IMR-90 (cell line): ENCODE data around the gene HDAC8. TPM values are rescaled to one million over a fixed set of nuclear protein-coding genes. Genes with fewer than 3 reads are reported as not detected.

Source experiments
- ATAC-seq: fragments of 200-7000 bp; cut with Tn5 transposase; 2 replicates; pipeline ENCODE4 v1.9.1; 2020; ENCODE audit warnings: low read depth, mild to moderate bottlenecking, moderate library complexity
- BruUV-seq: library from RNA; stranded (reverse); fragments of 400-500 nt; replicated peaks from 2 replicates; lab custom pipeline; 2021; lab: Mats Ljungman, UMichigan
- CTCF ChIA-PET: fragments of 300-600 bp; formaldehyde crosslinking; extraction: SDS; loops from one replicate; lab custom pipeline; 2021; ENCODE audit warnings: antibody characterized with exemption; lab: Yijun Ruan, JAX
- POLR2A ChIA-PET: fragments of 300-600 bp; sonication (Branson Sonifier 250); formaldehyde crosslinking; loops from one replicate; lab custom pipeline; 2022; ENCODE audit warnings: antibody characterized with exemption; ENCODE audit not compliant: unreplicated experiment; lab: Charles Lee
- DNase-seq: peaks from one replicate; pipeline ENCODE4 v3.0.0; 2013
- H2AFZ ChIP-seq: replicated peaks from 2 replicates; pipeline ENCODE3; 2013; ENCODE audit warnings: low read length, mild to moderate bottlenecking; ENCODE audit not compliant: poor library complexity
- H2AK5ac ChIP-seq: 2 replicates; pipeline ENCODE4 v1.6.1; 2013; ENCODE audit warnings: low read depth, low read length, inconsistent platforms
- H2AK9ac ChIP-seq: replicated peaks from 2 replicates; pipeline ENCODE3; 2013; ENCODE audit warnings: mild to moderate bottlenecking, low read depth, low read length, moderate library complexity; ENCODE audit not compliant: poor library complexity
- H2BK120ac ChIP-seq: 2 replicates; pipeline ENCODE4 v1.6.1; 2013; ENCODE audit warnings: low read depth, low read length, inconsistent platforms
- H2BK15ac ChIP-seq: 3 replicates; pipeline ENCODE4 v1.6.1; 2013; ENCODE audit warnings: low read depth, low read length, inconsistent platforms
- H2BK20ac ChIP-seq: 2 replicates; pipeline ENCODE4 v1.6.1; 2013; ENCODE audit warnings: low read depth, mild to moderate bottlenecking, inconsistent platforms, low read length, moderate library complexity
- H2BK5ac ChIP-seq: 2 replicates; pipeline ENCODE4 v1.6.1; 2013; ENCODE audit warnings: mild to moderate bottlenecking, low read depth, low read length, inconsistent platforms; ENCODE audit not compliant: poor library complexity, severe bottlenecking
- H3K14ac ChIP-seq: replicated peaks from 2 replicates; pipeline ENCODE4 v1.6.1; 2013; ENCODE audit warnings: low read depth, low read length, inconsistent platforms
- H3K18ac ChIP-seq: 2 replicates; pipeline ENCODE4 v1.6.1; 2013; ENCODE audit warnings: low read depth, low read length, control low read depth
- H3K23ac ChIP-seq: 2 replicates; pipeline ENCODE4 v1.6.1; 2013; ENCODE audit warnings: low read depth, low read length, inconsistent platforms
- H3K27ac ChIP-seq: 2 replicates; pipeline ENCODE4 v1.5.1; 2013; ENCODE audit warnings: mild to moderate bottlenecking, control low read depth, low read length; ENCODE audit not compliant: insufficient read depth
- H3K27me3 ChIP-seq: 2 replicates; pipeline ENCODE4 v1.6.1; 2013; ENCODE audit warnings: low read length; ENCODE audit not compliant: control insufficient read depth, insufficient read depth
- H3K36me3 ChIP-seq: 2 replicates; pipeline ENCODE4 v1.6.1; 2013; ENCODE audit warnings: low read length, mixed read lengths; ENCODE audit not compliant: control insufficient read depth, insufficient read depth
- H3K4ac ChIP-seq: 2 replicates; pipeline ENCODE4 v1.6.1; 2013; ENCODE audit warnings: low read depth, low read length, inconsistent platforms
- H3K4me1 ChIP-seq: 2 replicates; pipeline ENCODE4 v1.6.1; 2013; ENCODE audit warnings: low read length, mixed read lengths; ENCODE audit not compliant: control insufficient read depth, insufficient read depth
- H3K4me2 ChIP-seq: 2 replicates; pipeline ENCODE4 v1.6.1; 2013; ENCODE audit warnings: low read depth, mild to moderate bottlenecking, control low read depth, low read length, moderate library complexity
- H3K4me3 ChIP-seq: 2 replicates; pipeline ENCODE4 v1.5.1; 2013; ENCODE audit warnings: low read depth, mild to moderate bottlenecking, control low read depth, low read length, moderate library complexity; ENCODE audit not compliant: insufficient read depth
- H3K56ac ChIP-seq: 2 replicates; pipeline ENCODE4 v1.6.1; 2013; ENCODE audit warnings: low read length, inconsistent platforms; ENCODE audit not compliant: insufficient read depth; ENCODE audit errors: extremely low read depth
- H3K79me1 ChIP-seq, 2 experiments: 2 replicates each; pipeline ENCODE4 v1.6.1; 2013; ENCODE audit warnings: low read length in 2 of 2, inconsistent platforms in 1 of 2, low read depth in 1 of 2
- H3K9ac ChIP-seq: 2 replicates; pipeline ENCODE4 v1.6.1; 2013; ENCODE audit warnings: low read depth, low read length, control low read depth
- H3K9me1 ChIP-seq: 2 replicates; pipeline ENCODE4 v1.6.1; 2013; ENCODE audit warnings: low read length, inconsistent platforms; ENCODE audit not compliant: insufficient read depth
- H3K9me3 ChIP-seq: 2 replicates; pipeline ENCODE4 v1.6.1; 2013; ENCODE audit warnings: low read length; ENCODE audit not compliant: control insufficient read depth, insufficient read depth
- H4K20me1 ChIP-seq: 2 replicates; pipeline ENCODE4 v1.6.1; 2013; ENCODE audit warnings: low read length, inconsistent platforms; ENCODE audit not compliant: insufficient read depth
- H4K5ac ChIP-seq: 2 replicates; pipeline ENCODE4 v1.6.1; 2013; ENCODE audit warnings: mild to moderate bottlenecking, low read depth, low read length, control low read depth
- H4K8ac ChIP-seq, 2 experiments: 2 replicates each; pipeline ENCODE4 v1.6.1; 2013; ENCODE audit warnings: low read depth in 2 of 2, low read length in 2 of 2, control low read depth in 1 of 2, inconsistent platforms in 1 of 2
- H4K91ac ChIP-seq: 2 replicates; pipeline ENCODE4 v1.6.1; 2013; ENCODE audit warnings: low read depth, low read length, inconsistent platforms; ENCODE audit not compliant: insufficient read depth
- BHLHE40 ChIP-seq: fragments of 150-350 bp; IDR thresholded peaks from 2 replicates; pipeline ENCODE4 v1.6.1; 2016; ENCODE audit warnings: mild to moderate bottlenecking, low read depth, low read length
- CEBPB ChIP-seq: IDR thresholded peaks from 2 replicates; pipeline ENCODE4 v1.6.1; 2012; ENCODE audit warnings: low read depth, low read length, improper control_type of control experiment
- CHD1 ChIP-seq: IDR thresholded peaks from 2 replicates; pipeline ENCODE4 v1.6.1; 2012; ENCODE audit warnings: low read depth, low read length, improper control_type of control experiment
- CTCF ChIP-seq: conservative IDR thresholded peaks from 2 replicates; pipeline ENCODE4 v1.5.1; 2012; ENCODE audit warnings: mild to moderate bottlenecking, low read depth, low read length, improper control_type of control experiment
- ELK1 ChIP-seq: fragments of 150-350 bp; IDR thresholded peaks from 2 replicates; pipeline ENCODE4 v1.6.1; 2016; ENCODE audit warnings: low read depth, mild to moderate bottlenecking, low read length, moderate library complexity, borderline replicate concordance
- FOS ChIP-seq: fragments of 150-350 bp; IDR thresholded peaks from 2 replicates; pipeline ENCODE4 v1.6.1; 2016; ENCODE audit warnings: low read depth, low read length
- MAFK ChIP-seq: IDR thresholded peaks from 2 replicates; pipeline ENCODE4 v1.6.1; 2012; ENCODE audit warnings: low read depth, low read length, improper control_type of control experiment
- MXI1 ChIP-seq: IDR thresholded peaks from 2 replicates; pipeline ENCODE4 v1.6.1; 2012; ENCODE audit warnings: low read depth, mild to moderate bottlenecking, low read length, moderate library complexity, borderline replicate concordance
- POLR2A ChIP-seq: IDR thresholded peaks from 2 replicates; pipeline ENCODE4 v1.6.1; 2012; ENCODE audit warnings: mild to moderate bottlenecking, low read depth, low read length
- RAD21 ChIP-seq: IDR thresholded peaks from 2 replicates; pipeline ENCODE4 v1.6.1; 2012; ENCODE audit warnings: low read length, improper control_type of control experiment
- RFX5 ChIP-seq: IDR thresholded peaks from 2 replicates; pipeline ENCODE4 v1.8.0; 2012; ENCODE audit warnings: low read depth, mild to moderate bottlenecking, low read length, moderate library complexity
- SMC3 ChIP-seq: fragments of 150-350 bp; IDR thresholded peaks from 2 replicates; pipeline ENCODE4 v1.6.1; 2016; ENCODE audit warnings: low read depth, mild to moderate bottlenecking, antibody characterized with exemption, low read length, moderate library complexity
- WGBS, 2 experiments: methylation state at CpG; one replicate each; pipeline versions ENCODE4 v1.1.5 to v1.1.7; 2013; ENCODE audit warnings: missing lambda C conversion rate in 2 of 2; ENCODE audit not compliant: insufficient read length in 1 of 2; ENCODE audit errors: extremely low coverage in 2 of 2; 5-methylcytosine and 5-hydroxymethylcytosine counted together
- dilution Hi-C: fragments of 300-500 bp; cut with HindIII; formaldehyde crosslinking; loops from one replicate; pipeline ENCODE4 v1.14.3; 2018; ENCODE audit warnings: low sequenced_read_pairs; ENCODE audit not compliant: unreplicated experiment
- in situ Hi-C: fragments of 300-500 bp; cut with MboI; formaldehyde crosslinking; loops from 3 replicates; pipeline ENCODE4 v1.14.3; 2019; ENCODE audit warnings: low sequenced_read_pairs, inconsistent platforms, mixed read lengths
- intact Hi-C: fragments of 100-400 bp; cut with micrococcal nuclease; formaldehyde crosslinking; loops from 2 replicates; pipeline ENCODE4 v1.10.0; 2022
- polyA plus RNA-seq, 3 experiments: library from polyadenylated mRNA; depleted of rRNA; stranded (reverse); fragments of >200 nt; gene quantifications; 2 replicates each; pipeline ENCODE4 v1.2.3, GENCODE V29; 2012; ENCODE audit warnings: low replicate concordance in 1 of 3
- total RNA-seq: library from RNA; depleted of rRNA; stranded (reverse); fragments of >200 nt; gene quantifications from 2 replicates; pipeline ENCODE4 v1.2.3, GENCODE V29; 2012

HDAC8 gene
- total and polyA plus RNA-seq, 2 of the 4 experiments (the other 2 are of a cell fraction) = 16.1 to 28.5 TPM

- H3K36me3 ChIP-seq = peaks cover 4% of the 10 kb centered on the region; the same call in 1 of the 2 replicates
- H4K20me1 ChIP-seq = no peaks in the 10 kb centered on the region
- H2AK9ac ChIP-seq = no peak overlapping the region
- no peak overlapping the region for H4K5ac ChIP-seq
- no peak overlapping the region for H2BK120ac ChIP-seq
- H2BK20ac ChIP-seq = no peak overlapping the region
- DNase-seq (no peak), ATAC-seq (no peak)
- H4K8ac ChIP-seq = no peak overlapping the region
- H3K9me1 ChIP-seq = no peaks in the 10 kb centered on the region
- no peak overlapping the region for H3K23ac ChIP-seq
- no peak overlapping the region for H3K4me2 ChIP-seq
- no peak overlapping the region for H3K4me3 ChIP-seq
- no peak overlapping the region for H4K91ac ChIP-seq
- H3K9me3 ChIP-seq = no peaks in the 10 kb centered on the region
- ChIA-PET POLR2A (no interaction called here), CTCF (no interaction called here)
- dilution Hi-C loops (no loop called here), intact Hi-C loops (no loop called here), in situ Hi-C loops (no loop called here)
- no peak overlapping the region for H3K14ac ChIP-seq
- no CpG with 5 or more reads among the region's 1 CpG for WGBS, 2 experiments
- H3K79me1 ChIP-seq = no peaks in the 10 kb centered on the region
- no peak overlapping the region for H2BK5ac ChIP-seq
- no peak overlapping the region for H3K9ac ChIP-seq
- H3K4me1 ChIP-seq = no peaks in the 10 kb centered on the region
- peaks cover 1% of the 10 kb centered on the region for H3K27me3 ChIP-seq
- H3K27ac ChIP-seq = no peak overlapping the region
- H2BK15ac ChIP-seq = no peak overlapping the region
- no peak overlapping the region for H2AFZ ChIP-seq
- H2AK5ac ChIP-seq = no peak overlapping the region
- TF ChIP-seq POLR2A (no peak), RFX5 (no peak), ELK1 (no peak), SMC3 (no peak), CTCF (no peak), CHD1 (no peak), BHLHE40 (no peak), MAFK (no peak), FOS (no peak), RAD21 (no peak), MXI1 (no peak), CEBPB (no peak)
- BruUV-seq = no TSS peak
- no peak overlapping the region for H3K56ac ChIP-seq
- no peak overlapping the region for H3K18ac ChIP-seq
- no peak overlapping the region for H3K4ac ChIP-seq
Measured at GRCh38 chrX:72487661-72488060, 85.0 kb downstream of the HDAC8 start.
